ENCODE data around the gene LBR. TPM values are rescaled to one million over a fixed set of nuclear protein-coding genes. Genes with fewer than 3 reads are reported as not detected.
A peak's percentile ranks its signal among the peaks of the same experiment; 100 is the strongest.

Gene LBR
- total RNA-seq, 1 donor = 25.3 TPM

GRCh38 chr1:225441314-225442122 is 13.7 kb upstream of the LBR start:
- Histone ChIP-seq H3K4me1 (ENCODE audit: insufficient read depth, low read length) (peaks cover 15% of the 10 kb centered on the region), H3K36me3 (ENCODE audit: insufficient read depth, low read length) (no peaks in the 10 kb centered on the region), H3K9me3 (ENCODE audit: low read depth, low read length) (no peaks in the 10 kb centered on the region), H3K79me2 (ENCODE audit: insufficient read depth, low read length) (no peaks in the 10 kb centered on the region), H3K27ac (ENCODE audit: low read depth, low read length) (no peak overlapping the region), H4K20me1 (ENCODE audit: insufficient read depth, low read length) (no peaks in the 10 kb centered on the region), H2AFZ (ENCODE audit: low read length) (peak overlapping the region; percentile 71), H3K27me3 (ENCODE audit: insufficient read depth, low read length) (peaks cover 3% of the 10 kb centered on the region), H3K4me2 (ENCODE audit: insufficient read depth, low read length) (no peak overlapping the region), H3K4me3 (ENCODE audit: insufficient read depth, low read length) (no peak overlapping the region)
- DNase-seq (ENCODE audit: insufficient read length, low spot score, missing footprints) = no peak
- peak; percentile 39 for TF ChIP-seq CTCF (IDR thresholded peaks at IDR 0.05; ENCODE audit: extremely low read depth, low read depth, low read length)

DNA sequence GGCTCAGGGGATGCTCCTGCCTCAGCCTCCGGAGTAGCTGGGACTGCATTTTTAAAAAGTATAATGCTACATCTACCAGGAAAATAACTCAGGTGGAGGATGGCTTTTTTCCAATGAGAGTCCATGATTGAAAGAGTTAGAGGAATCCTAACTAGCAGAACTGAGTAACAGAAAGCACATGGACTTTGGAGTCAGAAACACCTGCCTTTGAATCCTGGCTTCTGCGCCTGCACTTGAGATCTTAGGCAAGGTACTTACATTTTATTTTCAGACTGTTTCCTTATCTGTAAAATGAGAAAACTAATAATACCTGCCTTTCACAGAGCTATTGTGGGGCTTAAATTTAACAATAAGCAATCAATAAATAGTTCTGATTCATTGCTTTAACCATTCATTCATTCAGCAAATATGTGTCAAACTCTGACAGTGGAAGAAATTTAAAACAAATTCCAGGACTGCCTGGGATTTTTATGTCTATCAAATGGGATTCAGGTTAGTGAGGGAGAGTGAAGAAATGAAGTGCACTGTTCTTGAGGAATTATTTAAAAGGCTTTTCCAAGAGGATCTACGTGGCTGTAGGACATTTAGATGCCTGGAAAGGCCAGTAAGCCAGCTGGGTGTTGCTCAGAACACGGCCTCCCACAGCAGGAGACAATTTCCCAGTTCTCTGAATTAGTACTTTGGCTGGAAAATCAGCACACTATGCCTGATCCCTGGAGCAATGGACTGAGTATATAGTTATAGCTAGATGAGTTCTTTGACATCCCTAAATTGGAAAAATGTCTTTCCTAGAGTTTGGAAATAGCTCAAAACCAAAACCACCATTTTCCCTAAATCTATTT is 12.8 kb upstream of the LBR start:
- Histone ChIP-seq H3K27me3 (ENCODE audit: insufficient read depth, low read length) (peaks cover 5% of the 10 kb centered on the region), H3K4me2 (ENCODE audit: insufficient read depth, low read length) (no peak overlapping the region), H2AFZ (ENCODE audit: low read length) (peak overlapping the region; percentile 71), H3K4me1 (ENCODE audit: insufficient read depth, low read length) (peaks cover 11% of the 10 kb centered on the region), H3K36me3 (ENCODE audit: insufficient read depth, low read length) (no peaks in the 10 kb centered on the region), H3K27ac (ENCODE audit: low read depth, low read length) (no peak overlapping the region), H4K20me1 (ENCODE audit: insufficient read depth, low read length) (no peaks in the 10 kb centered on the region), H3K9me3 (ENCODE audit: low read depth, low read length) (no peaks in the 10 kb centered on the region), H3K4me3 (ENCODE audit: insufficient read depth, low read length) (no peak overlapping the region), H3K79me2 (ENCODE audit: insufficient read depth, low read length) (no peaks in the 10 kb centered on the region)
- no peak for TF ChIP-seq CTCF (IDR thresholded peaks at IDR 0.05; ENCODE audit: extremely low read depth, low read depth, low read length)
- no peak for DNase-seq (ENCODE audit: insufficient read length, low spot score, missing footprints)

DNA sequence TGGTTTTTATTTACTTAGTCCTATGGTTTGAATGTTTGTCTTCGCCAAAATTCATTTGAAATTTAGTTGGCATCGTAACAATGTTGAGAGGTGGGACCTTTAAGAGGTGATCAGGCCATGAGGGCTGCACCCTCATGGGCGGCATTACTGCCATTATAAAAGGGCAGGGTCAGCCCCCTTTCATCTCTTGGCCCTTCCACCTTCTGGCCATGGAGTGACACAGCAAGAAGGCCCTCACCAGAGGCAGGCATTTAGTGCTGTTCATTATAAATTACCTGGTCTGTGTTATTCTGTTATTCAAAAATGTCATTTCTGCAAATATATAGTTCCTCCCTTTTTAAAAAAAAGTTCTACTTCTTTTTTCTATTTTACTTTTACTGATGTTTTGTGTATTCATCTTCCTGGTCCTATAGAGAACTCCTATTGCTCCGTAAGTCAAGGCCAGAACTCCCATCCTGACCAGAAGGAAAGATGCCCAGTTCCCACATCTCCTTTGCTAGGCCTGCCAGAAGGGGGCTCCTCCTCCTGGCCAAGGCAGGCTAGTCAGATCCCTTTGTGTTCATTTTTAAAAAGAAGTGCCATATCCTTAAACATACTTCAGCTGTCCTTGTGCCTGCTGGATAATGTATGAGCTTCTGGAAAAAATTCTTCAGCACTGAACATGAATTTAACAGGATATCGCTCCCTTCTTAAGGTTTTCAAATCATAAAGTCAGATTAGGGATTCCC is 10.0 kb upstream of the LBR start:
- no peaks in the 10 kb centered on the region for H3K4me1 ChIP-seq (ENCODE audit: insufficient read depth, low read length)
- H4K20me1 ChIP-seq (ENCODE audit: insufficient read depth, low read length) = no peaks in the 10 kb centered on the region
- no peak overlapping the region for H3K4me2 ChIP-seq (ENCODE audit: insufficient read depth, low read length)
- DNase-seq (ENCODE audit: insufficient read length, low spot score, missing footprints) = peak; percentile 86
- TF ChIP-seq CTCF (IDR thresholded peaks at IDR 0.05; ENCODE audit: extremely low read depth, low read depth, low read length) = peak; percentile 67
- no peaks in the 10 kb centered on the region for H3K79me2 ChIP-seq (ENCODE audit: insufficient read depth, low read length)
- H3K4me3 ChIP-seq (ENCODE audit: insufficient read depth, low read length) = no peak overlapping the region
- no peaks in the 10 kb centered on the region for H3K36me3 ChIP-seq (ENCODE audit: insufficient read depth, low read length)
- H3K27me3 ChIP-seq (ENCODE audit: insufficient read depth, low read length) = peaks cover 5% of the 10 kb centered on the region
- no peak overlapping the region for H3K27ac ChIP-seq (ENCODE audit: low read depth, low read length)
- no peaks in the 10 kb centered on the region for H3K9me3 ChIP-seq (ENCODE audit: low read depth, low read length)
- no peak overlapping the region for H2AFZ ChIP-seq (ENCODE audit: low read length)

Data from osteoblast (primary cell).